Dermis microvascular lymphatic vessel endothelial cell (primary cell): ENCODE results near the gene DAZL. TPM values are rescaled to one million over a fixed set of nuclear protein-coding genes. Genes with fewer than 3 reads are reported as not detected.
"Not testable (repeated sequence)": the region's sequence is repeated elsewhere in the genome, so short reads cannot be mapped to it uniquely, and the experiment has no call there.

Experiments
- DNase-seq, 2 donors: peaks; one replicate each; pipeline versions ENCODE4 v3.0.0 to v3.0.0-alpha.2; 2010; ENCODE audit warnings: low read depth in 2 of 2
- total RNA-seq: library from RNA; depleted of rRNA; stranded (reverse); fragments of >200 nt; gene quantifications from 2 replicates; pipeline ENCODE4 v1.2.1, GENCODE V29; 2014

DAZL gene, protein sequence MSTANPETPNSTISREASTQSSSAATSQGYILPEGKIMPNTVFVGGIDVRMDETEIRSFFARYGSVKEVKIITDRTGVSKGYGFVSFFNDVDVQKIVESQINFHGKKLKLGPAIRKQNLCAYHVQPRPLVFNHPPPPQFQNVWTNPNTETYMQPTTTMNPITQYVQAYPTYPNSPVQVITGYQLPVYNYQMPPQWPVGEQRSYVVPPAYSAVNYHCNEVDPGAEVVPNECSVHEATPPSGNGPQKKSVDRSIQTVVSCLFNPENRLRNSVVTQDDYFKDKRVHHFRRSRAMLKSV
- not detected in 2 replicates for total RNA-seq

DNA sequence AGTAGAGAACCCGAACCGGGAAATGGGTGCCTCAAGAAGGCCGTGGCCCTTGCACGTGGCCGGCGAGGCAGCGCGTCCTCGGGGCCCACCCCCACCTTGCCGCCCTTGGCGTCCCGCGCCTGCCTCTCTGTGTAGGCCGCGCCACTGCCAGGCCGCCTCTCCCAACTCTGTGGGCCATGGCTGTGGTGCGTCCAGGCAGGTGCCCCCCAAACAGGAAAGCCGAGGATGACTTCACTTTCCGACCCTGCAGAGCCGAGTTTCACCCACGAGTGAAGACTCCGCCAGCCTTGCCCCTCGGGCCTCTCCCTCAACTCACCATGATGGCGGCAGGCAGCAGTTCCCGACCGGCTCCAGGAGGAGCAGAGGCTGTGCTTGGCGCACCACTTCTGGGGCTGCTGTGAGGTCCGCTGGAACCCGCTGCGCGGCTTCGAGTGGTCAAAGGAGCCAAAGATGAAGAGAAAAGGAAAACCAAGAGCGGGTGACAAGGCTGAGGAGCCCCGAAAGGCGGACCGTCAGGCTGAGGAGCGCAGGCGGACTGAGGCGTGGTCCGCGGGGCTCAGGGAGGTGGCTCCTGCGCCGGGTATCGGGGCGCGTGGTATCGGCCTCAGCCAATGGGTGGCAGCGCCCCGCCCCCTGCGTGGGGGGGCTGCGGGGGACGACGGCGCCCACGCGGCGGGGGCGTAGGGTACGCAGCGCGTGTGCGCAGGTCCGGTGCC is at the start of gene DAZL:
DAZL (minus strand) TSS at position 537 of the 716 bp plus-strand sequence; CDS start at position 319, 218 bp downstream.
- DNase-seq = no peak

DNA sequence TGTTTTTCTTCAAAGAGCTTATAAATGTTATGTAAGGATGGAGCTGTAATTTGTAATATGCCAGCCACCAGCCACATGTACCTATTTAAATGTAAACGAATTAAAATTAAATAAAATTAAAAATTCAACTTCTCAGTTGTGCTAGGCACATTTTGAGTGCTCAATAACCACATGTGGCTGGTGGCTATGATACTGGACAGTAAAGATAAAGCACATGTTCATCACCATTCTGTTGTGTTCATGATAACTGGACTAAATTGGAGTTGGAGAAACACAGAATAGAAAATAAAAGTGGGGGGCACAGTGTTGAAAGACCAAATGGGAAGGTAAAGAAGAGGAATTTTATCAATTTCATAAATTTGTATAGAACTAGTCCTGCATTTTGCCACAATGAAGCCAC is 49.8 kb upstream of the DAZL start:
- no peak for DNase-seq

GRCh38 chr3:16653712-16654111 is 48.5 kb upstream of the DAZL start:
- DNase-seq = no peak

DNA sequence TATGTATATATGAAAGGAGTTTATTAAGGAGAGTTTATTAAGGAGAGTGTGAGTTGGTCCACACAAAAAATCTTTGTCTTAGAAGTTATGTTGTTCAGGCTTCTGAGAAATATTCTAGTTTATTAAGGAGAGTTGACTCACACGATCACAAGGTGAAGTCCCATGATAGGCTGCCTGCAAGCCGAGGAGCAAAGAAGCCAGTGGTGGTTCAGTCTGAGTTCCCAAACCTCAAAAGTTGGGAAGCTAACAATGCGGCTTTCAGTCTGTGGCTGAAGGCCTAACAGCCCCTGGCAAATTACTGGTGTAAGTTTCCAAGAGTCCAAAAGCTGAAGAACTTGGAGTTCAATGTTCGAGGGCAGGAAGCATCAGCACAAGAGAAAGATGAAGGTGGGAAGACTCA is 42.4 kb upstream of the DAZL start:
- no peak for DNase-seq

GRCh38 chr3:16639806-16640205 is 34.6 kb upstream of the DAZL start:
- DNase-seq = peak; percentile 65 to 76

DNA sequence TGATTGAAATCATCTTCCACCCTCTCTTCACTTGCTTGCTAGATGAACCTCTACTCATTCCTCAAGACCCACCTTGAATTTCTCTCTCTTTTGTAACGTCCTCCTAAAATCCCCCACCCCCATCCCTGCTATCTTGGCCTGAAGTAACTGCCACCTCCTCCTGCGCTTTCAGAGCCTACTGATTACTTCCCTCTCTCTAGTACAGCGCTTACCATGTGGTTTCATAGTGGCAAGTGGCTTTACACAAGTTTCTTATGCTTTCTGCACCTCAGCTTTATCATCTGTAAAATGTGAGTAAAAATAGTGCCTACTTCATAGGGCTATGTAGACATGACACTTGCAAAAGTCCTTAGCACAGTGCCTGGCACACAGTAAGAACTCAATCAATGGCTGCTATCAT is 28.7 kb upstream of the DAZL start:
- no peak for DNase-seq

- DNase-seq = no peak
Observed at GRCh38 chr3:16632395-16632794, 27.2 kb upstream of the DAZL start.

GRCh38 chr3:16618721-16619120 is 13.5 kb upstream of the DAZL start:
- no peak for DNase-seq

- not testable (repeated sequence) for DNase-seq
Observed at GRCh38 chr3:16617155-16617554, 11.9 kb upstream of the DAZL start.

- DNase-seq = no peak
Observed at GRCh38 chr3:16616083-16616482, 10.9 kb upstream of the DAZL start.

GRCh38 chr3:16614033-16615031 is 9.1 kb upstream of the DAZL start:
- DNase-seq = no peak

DNA sequence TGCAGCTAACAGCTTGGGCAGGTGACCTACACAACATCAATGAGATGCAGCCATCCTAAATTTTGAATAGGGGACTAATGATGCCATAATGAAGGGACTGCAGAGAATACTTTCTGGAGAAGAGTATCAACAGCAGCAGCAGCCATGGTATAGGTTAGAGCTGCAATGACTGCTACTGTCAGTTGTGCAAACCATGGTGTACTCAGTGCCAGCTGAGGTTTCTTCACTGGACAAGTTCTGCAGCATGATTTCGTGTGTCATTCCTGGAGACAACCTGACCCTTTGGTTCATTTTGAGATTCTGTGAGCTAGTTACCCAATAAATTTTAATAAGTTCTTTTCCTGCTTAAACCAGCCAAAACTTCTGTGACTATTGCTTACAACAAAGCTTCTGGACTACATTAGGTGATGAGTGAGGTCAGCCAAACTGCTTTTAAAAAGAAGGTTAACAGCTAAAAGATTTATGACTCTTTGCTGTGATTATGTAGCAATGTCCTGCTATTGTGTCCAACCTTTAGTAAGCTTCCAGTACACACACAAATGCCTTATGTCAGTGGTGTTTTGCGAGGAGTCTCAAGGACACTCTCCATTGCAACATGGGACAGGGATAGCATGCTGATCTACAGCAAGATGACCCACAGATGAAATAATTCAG is 4.8 kb upstream of the DAZL start:
- DNase-seq = peak; percentile 52 to 59

GRCh38 chr3:16608816-16609215 is 3.6 kb upstream of the DAZL start:
- no peak for DNase-seq

DNA sequence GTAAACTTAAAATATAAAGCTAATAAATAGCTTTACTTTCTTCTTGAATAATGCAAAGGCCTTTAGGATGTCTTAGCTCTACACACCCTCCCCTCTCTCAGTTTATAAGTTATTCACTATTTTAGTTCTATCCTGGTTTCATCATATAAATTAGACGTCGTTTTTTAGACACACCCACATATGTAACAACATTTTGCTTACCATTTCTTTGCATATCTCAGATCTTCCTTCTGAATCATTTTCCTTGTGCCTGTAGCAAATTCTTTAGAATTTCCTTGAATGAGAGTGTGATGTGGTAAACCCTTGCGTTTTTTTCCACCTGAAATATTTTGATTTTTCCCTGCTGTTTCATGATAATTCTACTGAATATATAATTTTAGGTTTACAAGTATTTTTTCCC is 2.5 kb upstream of the DAZL start:
- DNase-seq = no peak

GRCh38 chr3:16606398-16606797 is 1.2 kb upstream of the DAZL start:
- no peak for DNase-seq

- no peak for DNase-seq
Observed at GRCh38 chr3:16605966-16606365, 743 bp upstream of the DAZL start.

DNA sequence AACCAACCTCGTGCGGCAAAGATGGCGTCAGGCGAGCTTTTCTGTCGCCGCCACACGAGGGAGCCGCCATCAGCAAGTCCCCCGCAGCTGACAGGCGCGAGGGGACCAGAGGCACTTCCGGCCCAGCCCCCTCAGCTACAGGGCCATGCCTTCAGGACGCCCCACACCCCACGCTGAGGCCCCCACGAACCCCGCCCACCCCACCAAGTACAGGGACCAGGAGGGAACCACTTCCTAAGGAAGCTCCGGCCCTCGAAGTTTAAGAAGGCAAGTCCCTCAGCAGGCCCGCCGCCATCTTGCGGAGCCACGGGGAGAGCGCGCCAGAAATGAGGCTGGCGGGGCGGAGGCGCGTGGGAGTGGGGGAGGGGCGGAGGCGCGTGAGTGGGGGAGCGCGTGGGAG is 790 bp downstream of the DAZL start:
- DNase-seq = no peak

DNA sequence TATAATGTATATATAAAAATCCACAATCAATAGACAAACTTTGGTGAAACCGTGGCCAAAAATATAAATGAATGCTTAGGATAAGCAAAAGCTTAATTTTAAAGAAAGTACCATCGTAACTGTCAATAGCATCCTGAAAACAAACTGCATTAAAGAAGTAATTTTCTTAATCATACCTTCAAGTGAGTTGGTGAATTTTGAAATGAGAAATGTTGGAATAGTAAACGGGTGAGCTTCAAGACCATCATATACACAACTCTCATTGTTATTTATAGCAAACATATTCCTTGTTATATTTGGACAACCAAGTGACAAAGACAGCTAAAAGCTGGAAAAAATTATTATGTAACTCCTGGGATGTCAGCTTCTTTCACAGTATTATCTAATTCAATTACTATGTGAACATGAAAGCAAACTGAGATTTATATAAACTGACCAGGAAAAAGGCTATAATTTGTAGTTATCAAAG is 3.7 kb downstream of the DAZL start:
- DNase-seq = no peak

DNA sequence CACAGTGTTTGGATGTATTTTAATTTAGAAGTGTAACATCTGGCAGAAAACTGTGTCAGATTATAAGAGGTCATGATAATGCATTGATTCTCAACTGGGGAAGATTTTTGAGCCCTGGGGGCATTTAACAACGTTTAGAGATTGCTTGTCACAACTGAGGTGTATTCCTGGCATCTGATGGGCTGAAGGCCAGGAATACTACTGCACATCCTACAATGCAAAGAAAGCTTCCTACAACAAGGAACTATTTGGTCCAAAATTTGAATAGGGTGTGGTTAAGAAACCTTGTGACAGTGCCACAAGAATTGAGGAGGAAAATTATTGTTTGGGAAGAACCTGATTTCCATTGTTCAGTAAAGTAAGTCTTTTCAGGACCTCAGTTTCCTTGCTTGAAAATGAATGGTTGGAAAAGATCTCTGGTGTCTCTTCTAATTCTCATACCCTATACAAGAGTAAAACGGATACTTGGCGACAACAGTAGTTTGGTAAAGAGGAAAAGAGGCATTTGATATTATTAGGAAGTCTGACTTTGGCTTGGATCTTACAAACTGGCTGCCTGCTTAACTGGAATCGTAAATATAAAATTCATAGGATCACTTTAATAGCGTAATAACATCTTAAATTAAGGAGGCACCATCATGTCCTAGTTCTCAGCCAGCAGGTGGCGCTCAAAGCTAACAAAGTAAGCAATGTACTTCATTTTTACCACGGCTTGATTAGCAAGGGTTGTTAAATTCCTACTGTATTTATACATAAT is 4.3 kb downstream of the DAZL start:
- DNase-seq = peak; percentile 74 to 87

- no peak for DNase-seq
Observed at GRCh38 chr3:16599694-16600093, 5.5 kb downstream of the DAZL start.
